ENCODE data around the gene COA7.
A peak's percentile ranks its signal among the peaks of the same experiment; 100 is the strongest.

COA7 gene

DNA sequence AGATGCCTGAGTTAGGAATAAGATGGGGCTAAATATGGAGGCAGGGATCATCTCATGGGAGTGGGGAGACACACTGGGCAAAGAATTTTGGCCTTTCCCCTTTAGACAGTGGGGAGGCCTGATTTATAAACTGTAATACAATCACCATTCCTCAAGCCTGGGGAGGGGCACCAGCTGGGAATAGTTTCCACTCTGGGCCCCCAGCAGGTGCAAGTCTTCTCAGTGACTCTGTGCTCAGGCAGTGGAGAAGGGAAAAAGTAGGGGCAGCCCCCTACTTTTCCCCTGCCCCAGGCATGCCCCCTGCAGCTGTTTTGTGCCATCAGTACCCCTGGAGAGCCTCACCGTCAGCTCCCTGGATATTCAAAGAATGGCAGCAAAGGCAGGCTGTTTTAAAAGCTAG, 19.1 kb downstream of the COA7 start:
- H3K4me3 ChIP-seq (replicated peaks in 1 of 2; ENCODE audit: low read depth in 2 of 2, low read length in 2 of 2) = no peak overlapping the region
- TF ChIP-seq, protein P1, sequence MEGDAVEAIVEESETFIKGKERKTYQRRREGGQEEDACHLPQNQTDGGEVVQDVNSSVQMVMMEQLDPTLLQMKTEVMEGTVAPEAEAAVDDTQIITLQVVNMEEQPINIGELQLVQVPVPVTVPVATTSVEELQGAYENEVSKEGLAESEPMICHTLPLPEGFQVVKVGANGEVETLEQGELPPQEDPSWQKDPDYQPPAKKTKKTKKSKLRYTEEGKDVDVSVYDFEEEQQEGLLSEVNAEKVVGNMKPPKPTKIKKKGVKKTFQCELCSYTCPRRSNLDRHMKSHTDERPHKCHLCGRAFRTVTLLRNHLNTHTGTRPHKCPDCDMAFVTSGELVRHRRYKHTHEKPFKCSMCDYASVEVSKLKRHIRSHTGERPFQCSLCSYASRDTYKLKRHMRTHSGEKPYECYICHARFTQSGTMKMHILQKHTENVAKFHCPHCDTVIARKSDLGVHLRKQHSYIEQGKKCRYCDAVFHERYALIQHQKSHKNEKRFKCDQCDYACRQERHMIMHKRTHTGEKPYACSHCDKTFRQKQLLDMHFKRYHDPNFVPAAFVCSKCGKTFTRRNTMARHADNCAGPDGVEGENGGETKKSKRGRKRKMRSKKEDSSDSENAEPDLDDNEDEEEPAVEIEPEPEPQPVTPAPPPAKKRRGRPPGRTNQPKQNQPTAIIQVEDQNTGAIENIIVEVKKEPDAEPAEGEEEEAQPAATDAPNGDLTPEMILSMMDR (IDR thresholded peaks at IDR 0.05; ENCODE audit: low read depth, low read length) = no peak

DNA sequence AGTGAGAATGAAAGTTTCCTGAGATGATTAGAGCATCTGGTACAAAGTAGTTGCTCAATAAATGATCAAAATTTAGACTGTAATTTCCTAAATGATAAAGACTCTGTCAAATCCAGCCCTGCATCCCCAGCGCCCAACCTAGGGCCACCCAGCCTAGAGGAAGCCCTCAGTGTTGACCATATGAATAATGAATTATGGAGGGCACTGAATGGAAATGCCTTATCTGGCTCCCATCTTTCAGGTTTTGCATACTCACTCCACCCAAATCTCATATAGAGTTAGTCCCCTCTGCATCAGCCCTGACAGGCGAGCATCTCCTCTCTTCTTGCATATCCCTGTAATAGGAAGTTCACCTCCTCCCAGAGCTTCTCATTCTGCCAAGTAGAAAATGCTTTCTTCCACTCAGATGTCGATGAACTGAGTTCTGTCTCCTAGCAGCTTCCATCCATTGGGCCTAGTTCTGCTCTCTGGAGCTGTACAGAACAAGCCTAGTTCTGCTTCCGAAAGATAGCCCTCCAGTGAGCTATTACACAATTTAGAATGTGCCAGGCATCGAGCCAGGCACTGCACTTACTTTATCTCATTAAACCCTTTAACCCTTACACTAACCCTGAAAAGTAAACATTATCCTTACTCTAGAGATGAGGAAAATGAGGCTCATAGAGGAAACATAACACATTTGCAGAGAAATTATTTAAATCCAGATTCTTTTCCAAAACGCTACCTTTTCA, 20.9 kb downstream of the COA7 start:
- TF ChIP-seq, protein P1 (IDR thresholded peaks at IDR 0.05; ENCODE audit: low read depth, low read length) = no peak
- DNase-seq (ENCODE audit: low read depth in 2 of 2) = peak in 1 of 2 donors; percentile 69
- no peak overlapping the region for H3K4me3 ChIP-seq (replicated peaks in 1 of 2; ENCODE audit: low read depth in 2 of 2, low read length in 2 of 2)

More for the DNA sequence above, 19.1 kb downstream of the COA7 start:
- no peak for DNase-seq (ENCODE audit: low read depth in 2 of 2)

DNA sequence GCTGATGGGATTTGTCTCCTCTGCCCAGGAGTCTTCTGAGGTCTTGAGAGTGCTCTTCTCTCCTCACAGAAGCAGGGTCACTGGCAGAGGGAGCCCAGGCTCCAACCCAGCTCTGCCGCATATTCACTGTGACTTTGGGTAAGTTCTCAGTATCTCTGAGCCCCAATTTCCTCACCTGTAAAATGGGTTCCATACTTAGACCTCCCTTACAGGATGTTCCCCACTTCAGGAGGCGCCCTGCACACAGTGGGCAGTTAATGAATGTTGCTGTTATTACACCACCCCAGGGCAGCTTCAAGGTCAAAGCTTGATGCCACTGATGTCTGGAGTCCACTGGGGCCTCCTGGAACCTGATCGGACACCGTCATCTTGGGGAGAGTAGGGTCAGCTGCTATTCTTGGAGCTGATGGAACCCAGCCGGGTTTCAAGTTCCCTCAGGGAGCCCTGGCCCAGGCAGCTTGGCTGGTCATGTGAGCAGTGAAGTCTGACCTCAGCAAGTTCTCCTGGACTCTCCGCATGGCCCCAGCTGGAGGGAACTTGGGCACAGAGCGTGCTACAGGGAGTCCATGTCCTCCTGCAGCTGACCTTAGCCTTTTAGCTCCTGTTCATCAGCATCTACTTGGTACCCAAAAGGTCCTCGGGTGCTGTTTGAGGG, 21.8 kb downstream of the COA7 start:
- TF ChIP-seq, protein P1 (IDR thresholded peaks at IDR 0.05; ENCODE audit: low read depth, low read length) = no peak
- no peak overlapping the region for H3K4me3 ChIP-seq (replicated peaks in 1 of 2; ENCODE audit: low read depth in 2 of 2, low read length in 2 of 2)
- DNase-seq (ENCODE audit: low read depth in 2 of 2) = peak; percentile 34 to 47

DNA sequence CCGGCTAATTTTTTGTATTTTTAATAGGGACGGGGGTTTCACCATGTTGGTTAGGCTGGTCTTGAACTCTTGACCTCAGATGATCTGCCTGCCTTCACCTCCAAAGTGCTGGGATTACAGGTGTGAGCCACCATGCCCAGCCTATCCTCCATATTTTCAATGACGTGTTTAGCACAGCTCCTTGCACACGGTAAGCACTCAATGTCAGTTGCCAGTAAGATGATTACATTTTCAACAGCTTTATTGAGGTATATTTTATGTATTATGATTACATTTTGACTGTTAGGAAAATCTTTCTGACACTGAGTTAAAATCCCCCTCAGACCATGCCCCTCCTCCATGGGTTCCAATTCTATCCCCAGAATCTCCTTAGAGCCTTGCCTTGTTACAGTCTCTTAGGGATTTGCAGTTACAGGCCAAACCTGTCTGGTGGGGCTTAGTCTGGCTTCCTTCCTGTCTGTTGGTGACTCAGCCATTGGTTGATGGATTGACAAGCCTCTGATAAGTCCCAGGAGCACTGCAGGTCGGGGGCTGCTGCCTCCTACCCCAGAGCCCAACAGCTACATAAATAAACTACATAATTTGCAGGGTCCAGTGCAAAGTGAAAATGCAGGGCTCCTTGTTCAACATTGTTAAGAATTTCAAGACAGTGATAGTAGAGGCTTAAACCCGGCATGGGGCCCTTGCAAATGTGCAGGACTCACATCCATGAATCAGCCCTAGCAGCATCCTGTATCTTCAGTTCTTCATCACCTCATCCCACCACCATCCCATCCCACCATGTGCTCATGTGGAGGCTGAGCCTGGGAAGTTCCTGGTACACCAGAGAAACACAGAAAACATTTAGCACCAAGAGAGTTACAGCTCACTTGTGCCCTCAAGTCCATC, 23.4 kb downstream of the COA7 start:
- TF ChIP-seq, protein P1 (IDR thresholded peaks at IDR 0.05; ENCODE audit: low read depth, low read length) = no peak
- peak in 1 of 2 donors; percentile 32 for DNase-seq (ENCODE audit: low read depth in 2 of 2)
- no peak overlapping the region for H3K4me3 ChIP-seq (replicated peaks in 1 of 2; ENCODE audit: low read depth in 2 of 2, low read length in 2 of 2)

DNA sequence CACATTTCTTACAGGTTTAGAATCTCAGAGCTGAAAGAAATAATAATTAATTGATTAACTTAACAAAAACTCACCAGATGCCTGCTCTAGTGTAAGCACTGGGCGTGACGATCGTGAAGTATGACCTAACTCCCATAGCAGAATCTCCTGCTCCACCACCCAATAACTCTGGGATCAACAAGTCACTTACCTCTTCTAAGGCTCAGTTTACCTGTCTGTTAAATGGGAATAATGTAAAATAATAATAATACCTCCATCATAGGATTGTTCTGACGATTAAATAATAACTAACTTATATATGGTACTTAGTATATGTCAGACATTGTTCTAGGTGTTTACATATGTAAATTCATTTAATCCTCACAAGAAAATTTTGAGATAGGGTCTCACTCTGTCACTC, 24.6 kb downstream of the COA7 start:
- no peak for DNase-seq (ENCODE audit: low read depth in 2 of 2)
- TF ChIP-seq, protein P1 (IDR thresholded peaks at IDR 0.05; ENCODE audit: low read depth, low read length) = no peak
- no peak overlapping the region for H3K4me3 ChIP-seq (replicated peaks in 1 of 2; ENCODE audit: low read depth in 2 of 2, low read length in 2 of 2)

DNA sequence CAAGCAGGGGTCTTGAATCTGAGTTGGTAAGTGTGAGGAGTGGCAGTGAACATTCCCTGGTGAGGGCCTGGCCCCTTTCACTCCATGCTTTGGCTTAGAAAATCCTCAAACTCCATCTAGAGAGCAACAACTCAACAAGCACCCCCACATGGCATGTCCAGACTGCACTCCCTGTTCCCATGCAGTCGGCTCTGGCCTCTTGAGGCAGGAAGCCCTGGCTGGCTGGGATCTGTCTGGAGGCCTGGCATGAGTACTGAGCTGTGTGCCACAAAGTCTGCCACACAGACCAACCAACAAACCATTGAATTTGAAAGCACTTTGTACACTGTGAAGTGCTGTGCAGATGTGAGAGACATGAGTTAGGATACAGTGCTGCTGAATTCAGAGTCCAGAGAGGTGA, 25.2 kb downstream of the COA7 start:
- no peak for DNase-seq (ENCODE audit: low read depth in 2 of 2)
- no peak overlapping the region for H3K4me3 ChIP-seq (replicated peaks in 1 of 2; ENCODE audit: low read depth in 2 of 2, low read length in 2 of 2)
- TF ChIP-seq, protein P1 (IDR thresholded peaks at IDR 0.05; ENCODE audit: low read depth, low read length) = no peak
